SJCRH30 (cell line): ENCODE measurements around the gene GNA12. TPM values are rescaled to one million over a fixed set of nuclear protein-coding genes. Genes with fewer than 3 reads are reported as not detected.
"Not testable (repeated sequence)": the region's sequence is repeated elsewhere in the genome, so short reads cannot be mapped to it uniquely, and the experiment has no call there.

Experiments used
- DNase-seq, 2 experiments: peaks; one replicate each; pipeline ENCODE4 v3.0.0-alpha.2; 2015 to 2020
- H3K27ac ChIP-seq: fragments of 250-450 bp; sonication (Bioruptor Pico); 2 replicates; pipeline ENCODE4 v1.5.1; 2020; ENCODE audit warnings: mild to moderate bottlenecking, moderate library complexity
- H3K27me3 ChIP-seq: fragments of 250-450 bp; sonication (Bioruptor Pico); 2 replicates; pipeline ENCODE4 v1.5.1; 2020; ENCODE audit warnings: mild to moderate bottlenecking, moderate library complexity
- H3K36me3 ChIP-seq: fragments of 250-450 bp; sonication (Bioruptor Pico); 2 replicates; pipeline ENCODE4 v1.5.1; 2020; ENCODE audit warnings: mild to moderate bottlenecking, moderate library complexity
- H3K4me1 ChIP-seq: fragments of 250-450 bp; sonication (Bioruptor Pico); 2 replicates; pipeline ENCODE4 v1.5.1; 2020; ENCODE audit warnings: mild to moderate bottlenecking, moderate library complexity
- H3K4me3 ChIP-seq: fragments of 250-450 bp; sonication (Bioruptor Pico); 2 replicates; pipeline ENCODE4 v1.5.1; 2020; ENCODE audit warnings: mild to moderate bottlenecking, moderate library complexity
- H3K9me3 ChIP-seq: fragments of 250-450 bp; sonication (Bioruptor Pico); replicated peaks from 2 replicates; pipeline ENCODE4 v1.5.1; 2020; ENCODE audit warnings: mild to moderate bottlenecking, moderate library complexity
- total RNA-seq: library from RNA; depleted of rRNA; stranded (reverse); fragments of >200 nt; shearing (Covaris generic); gene quantifications from 2 replicates; pipeline ENCODE4 v1.2.3, GENCODE V29; 2014

GNA12 gene
- total RNA-seq, 1 experiment from 2014 or later = 19.3 TPM

- Histone ChIP-seq H3K4me3 (no peak overlapping the region), H3K4me1 (peaks cover 21% of the 10 kb centered on the region), H3K36me3 (no peaks in the 10 kb centered on the region; the same call in 1 of the 2 replicates), H3K27me3 (no peaks in the 10 kb centered on the region), H3K27ac (no peak overlapping the region), H3K9me3 (no peaks in the 10 kb centered on the region)
- DNase-seq = no peak
These were observed 15.8 kb upstream of the GNA12 start for GRCh38 chr7:2859952-2860351.

DNA sequence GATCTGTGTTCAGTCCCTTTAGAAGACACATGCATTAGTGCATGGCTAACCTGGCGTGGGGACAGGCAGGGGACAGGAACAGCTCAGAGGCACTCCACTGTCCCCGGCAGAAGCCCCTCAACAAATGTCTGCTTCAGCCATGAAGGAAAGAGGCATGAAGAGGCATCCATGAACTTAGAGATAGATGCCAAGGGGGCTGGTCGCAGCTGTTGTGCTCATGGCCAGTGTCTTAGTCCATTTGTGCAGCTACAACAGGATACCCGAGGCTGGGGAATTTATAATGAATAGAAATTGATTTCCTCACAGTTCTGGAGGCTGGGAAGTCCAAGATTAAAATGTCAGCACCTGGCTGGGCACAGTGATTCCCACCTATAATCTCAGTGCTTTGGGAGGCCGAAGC is 14.5 kb upstream of the GNA12 start:
- peak in 1 of 2 experiments; percentile 56 for DNase-seq
- H3K36me3 ChIP-seq = no peaks in the 10 kb centered on the region; the same call in 1 of the 2 replicates
- H3K9me3 ChIP-seq = no peaks in the 10 kb centered on the region
- no peaks in the 10 kb centered on the region for H3K27me3 ChIP-seq
- H3K4me1 ChIP-seq = peaks cover 11% of the 10 kb centered on the region; the same call in 1 of the 2 replicates
- H3K4me3 ChIP-seq = no peak overlapping the region
- no peak overlapping the region for H3K27ac ChIP-seq

DNA sequence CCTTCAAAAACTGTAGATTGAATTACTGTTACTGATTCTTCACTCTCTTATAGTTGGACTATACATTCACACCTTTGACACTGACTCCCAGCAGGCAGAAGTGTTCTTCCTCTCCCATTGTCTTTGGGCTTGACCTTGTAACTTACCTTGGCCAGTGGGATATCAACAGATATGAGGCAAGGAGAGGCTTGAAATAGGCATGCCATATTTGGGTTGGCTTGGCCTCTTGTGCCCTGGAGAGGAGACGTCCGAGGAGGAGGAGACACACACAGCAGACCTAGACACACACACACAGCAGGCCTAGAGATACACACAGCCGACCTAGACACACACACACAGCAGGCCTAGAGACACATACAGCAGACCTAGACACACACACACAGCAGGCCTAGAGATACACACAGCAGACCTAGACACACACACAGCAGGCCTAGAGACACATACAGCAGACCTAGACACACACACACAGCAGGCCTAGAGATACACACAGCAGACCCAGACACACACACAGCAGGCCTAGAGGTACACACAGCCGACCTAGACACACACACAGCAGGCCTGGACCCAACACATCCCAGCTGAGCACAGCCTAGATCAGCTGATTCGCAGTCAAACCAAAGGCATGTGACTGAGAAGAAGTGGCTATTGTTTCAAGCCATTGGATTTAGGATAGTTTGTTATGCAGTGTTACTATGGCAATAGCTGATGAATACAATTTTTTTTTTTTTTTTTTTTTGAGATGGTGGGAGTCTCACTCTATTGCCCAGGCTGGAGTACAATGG is 12.5 kb upstream of the GNA12 start:
- H3K27me3 ChIP-seq = no peaks in the 10 kb centered on the region
- no peak overlapping the region for H3K4me3 ChIP-seq
- 0 out of 2 replicates have a peak, but pooled peaks cover 3% of the 10 kb centered on the region for H3K4me1 ChIP-seq
- no peak overlapping the region for H3K27ac ChIP-seq
- no peaks in the 10 kb centered on the region; the same call in 1 of the 2 replicates for H3K36me3 ChIP-seq
- no peaks in the 10 kb centered on the region for H3K9me3 ChIP-seq
- DNase-seq = no peak

DNA sequence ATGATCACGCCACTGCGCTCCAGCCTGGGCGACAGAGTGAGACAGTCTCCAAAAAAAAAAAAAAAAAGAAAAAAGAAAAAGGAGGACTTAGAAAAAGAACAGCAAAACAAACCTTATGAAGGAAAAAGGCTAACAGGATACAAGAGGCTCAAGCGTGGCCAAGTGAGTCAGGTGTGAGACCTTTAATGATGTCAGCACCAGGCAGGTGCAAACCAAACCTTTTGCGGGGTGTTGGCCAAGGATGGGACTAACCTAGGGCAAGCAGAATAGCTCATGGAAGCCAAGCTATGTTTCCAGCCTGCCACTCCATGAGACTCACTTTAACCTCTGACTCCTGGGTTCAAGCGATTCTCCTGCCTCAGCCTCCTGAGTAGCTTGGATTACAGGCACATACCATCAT is 11.3 kb upstream of the GNA12 start:
- no peak overlapping the region for H3K4me3 ChIP-seq
- no peak overlapping the region for H3K27ac ChIP-seq
- 0 out of 2 replicates have a peak, but pooled peaks cover 3% of the 10 kb centered on the region for H3K4me1 ChIP-seq
- no peaks in the 10 kb centered on the region for H3K9me3 ChIP-seq
- no peak for DNase-seq
- no peaks in the 10 kb centered on the region; the same call in 1 of the 2 replicates for H3K36me3 ChIP-seq
- no peaks in the 10 kb centered on the region for H3K27me3 ChIP-seq

- H3K9me3 ChIP-seq, H3K4me3 ChIP-seq, H3K36me3 ChIP-seq, DNase-seq, H3K27ac ChIP-seq, H3K4me1 ChIP-seq, H3K27me3 ChIP-seq: not testable (repeated sequence)
These were observed 9.4 kb upstream of the GNA12 start for GRCh38 chr7:2853552-2853951.

GRCh38 chr7:2853147-2853546 is 9.0 kb upstream of the GNA12 start:
- no peak overlapping the region for H3K4me3 ChIP-seq
- DNase-seq = no peak
- H3K9me3 ChIP-seq = no peaks in the 10 kb centered on the region
- H3K36me3 ChIP-seq = no peaks in the 10 kb centered on the region; the same call in 1 of the 2 replicates
- no peaks in the 10 kb centered on the region for H3K4me1 ChIP-seq
- H3K27me3 ChIP-seq = no peaks in the 10 kb centered on the region
- no peak overlapping the region for H3K27ac ChIP-seq

GRCh38 chr7:2851497-2851896 is 7.4 kb upstream of the GNA12 start:
- Histone ChIP-seq H3K27me3 (no peaks in the 10 kb centered on the region), H3K27ac (no peak overlapping the region), H3K4me1 (no peaks in the 10 kb centered on the region), H3K36me3 (no peaks in the 10 kb centered on the region), H3K4me3 (no peak overlapping the region), H3K9me3 (no peaks in the 10 kb centered on the region)
- DNase-seq = no peak

GRCh38 chr7:2849941-2850766 is 6.0 kb upstream of the GNA12 start:
- no peak overlapping the region for H3K27ac ChIP-seq
- H3K4me1 ChIP-seq = no peaks in the 10 kb centered on the region
- H3K27me3 ChIP-seq = no peaks in the 10 kb centered on the region

DNA sequence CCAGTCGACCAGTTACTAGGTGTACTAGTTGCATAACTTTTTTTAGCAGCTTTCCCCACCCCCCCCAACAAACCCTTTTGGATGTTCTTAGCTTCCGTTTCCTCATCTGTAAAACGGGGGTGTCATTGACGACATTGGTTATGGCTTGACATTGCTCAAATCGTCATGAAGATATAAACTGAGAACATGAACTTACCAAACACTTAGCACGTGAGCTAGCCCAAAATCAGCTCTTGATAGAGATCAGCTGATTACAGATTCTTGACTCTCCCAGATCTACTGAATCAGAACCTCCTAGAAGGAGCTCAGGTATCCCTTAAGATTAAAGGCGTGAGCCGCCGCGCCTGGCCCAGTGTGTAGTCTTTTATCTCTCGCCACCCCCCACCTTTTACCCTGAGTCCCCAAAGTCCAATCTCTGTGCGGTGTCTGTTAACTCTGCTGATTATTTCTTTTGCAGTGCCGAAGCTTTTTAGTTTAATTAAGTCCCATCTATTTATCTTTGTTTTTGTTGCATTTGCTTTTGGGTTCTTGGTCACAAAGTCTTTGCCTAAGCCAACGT is 1.0 kb upstream of the GNA12 start:
- peak overlapping the region; percentile 56 for H3K4me3 ChIP-seq

More at GRCh38 chr7:2849941-2850766, 6.0 kb upstream of the GNA12 start:
- no peak for DNase-seq
- Histone ChIP-seq H3K9me3 (no peaks in the 10 kb centered on the region), H3K36me3 (no peaks in the 10 kb centered on the region), H3K4me3 (no peak overlapping the region)

GRCh38 chr7:2843711-2844152 is 376 bp downstream of the GNA12 start:
- DNase-seq = peak; percentile 35 to 51
- Histone ChIP-seq H3K9me3 (0 out of 2 replicates have a peak, but pooled peaks cover 2% of the 10 kb centered on the region), H3K4me3 (peak overlapping the region; percentile 72), H3K27me3 (no peaks in the 10 kb centered on the region), H3K4me1 (no peaks in the 10 kb centered on the region), H3K27ac (no peak overlapping the region; the same call in 1 of the 2 replicates), H3K36me3 (no peaks in the 10 kb centered on the region)

More for the DNA sequence above, 1.0 kb upstream of the GNA12 start:
- H3K27ac ChIP-seq = peak overlapping the region; percentile 77
- H3K4me1 ChIP-seq = no peaks in the 10 kb centered on the region
- no peaks in the 10 kb centered on the region for H3K36me3 ChIP-seq
- no peak for DNase-seq
- H3K27me3 ChIP-seq = no peaks in the 10 kb centered on the region
- H3K9me3 ChIP-seq = no peaks in the 10 kb centered on the region

GRCh38 chr7:2843191-2843685 is 870 bp downstream of the GNA12 start:
- Histone ChIP-seq H3K36me3 (no peaks in the 10 kb centered on the region), H3K4me3 (peak overlapping the region; percentile 72), H3K27ac (no peak overlapping the region), H3K9me3 (0 out of 2 replicates have a peak, but pooled peaks cover 2% of the 10 kb centered on the region), H3K27me3 (no peaks in the 10 kb centered on the region), H3K4me1 (no peaks in the 10 kb centered on the region)
- no peak for DNase-seq

DNA sequence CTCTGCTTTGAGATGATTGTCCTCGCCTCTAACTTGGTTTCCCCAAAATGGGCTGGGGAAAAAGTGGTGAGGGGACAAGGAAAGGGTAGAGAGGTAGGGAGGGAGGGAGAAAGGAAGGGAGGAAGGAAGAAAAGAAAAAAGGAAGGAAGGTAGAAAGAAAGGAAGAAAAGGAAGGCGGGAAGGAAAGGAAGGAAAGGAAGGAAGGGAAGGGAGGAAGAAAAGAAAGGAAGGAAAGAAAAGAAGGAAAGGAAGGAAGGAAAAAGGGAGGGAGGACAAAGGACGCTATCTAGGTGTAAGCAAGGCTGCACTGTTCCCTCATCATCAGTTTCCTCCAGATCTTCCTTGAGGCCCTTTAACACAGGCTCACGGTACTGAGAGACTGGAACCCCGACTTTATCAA is 2.2 kb downstream of the GNA12 start:
- H3K27me3 ChIP-seq = no peaks in the 10 kb centered on the region
- DNase-seq = no peak
- H3K36me3 ChIP-seq = peaks cover 6% of the 10 kb centered on the region; the same call in 1 of the 2 replicates
- H3K27ac ChIP-seq = no peak overlapping the region
- no peaks in the 10 kb centered on the region for H3K4me1 ChIP-seq
- no peak overlapping the region for H3K4me3 ChIP-seq
- H3K9me3 ChIP-seq = 0 out of 2 replicates have a peak, but pooled peaks cover 2% of the 10 kb centered on the region

GRCh38 chr7:2840458-2840857 is 3.6 kb downstream of the GNA12 start:
- Histone ChIP-seq H3K4me1 (no peaks in the 10 kb centered on the region), H3K27ac (no peak overlapping the region), H3K36me3 (peaks cover 15% of the 10 kb centered on the region), H3K27me3 (no peaks in the 10 kb centered on the region), H3K4me3 (no peak overlapping the region), H3K9me3 (0 out of 2 replicates have a peak, but pooled peaks cover 2% of the 10 kb centered on the region)
- DNase-seq = no peak

- no peak for DNase-seq
- no peak overlapping the region for H3K27ac ChIP-seq
- 0 out of 2 replicates have a peak, but pooled peaks cover 2% of the 10 kb centered on the region for H3K9me3 ChIP-seq
- H3K36me3 ChIP-seq = peaks cover 18% of the 10 kb centered on the region
- no peaks in the 10 kb centered on the region for H3K4me1 ChIP-seq
- no peaks in the 10 kb centered on the region for H3K27me3 ChIP-seq
- H3K4me3 ChIP-seq = no peak overlapping the region
These were observed 5.1 kb downstream of the GNA12 start for GRCh38 chr7:2838873-2839578.
